Neural progenitor cell (in vitro differentiated cells): ENCODE measurements around the gene CDC42.

ENCODE experiments used
- EZH2 ChIP-seq: fragments of 200-600 bp; sonication (generic); IDR thresholded peaks from 2 replicates; pipeline ENCODE4 v1.6.1; 2017; ENCODE audit warnings: antibody characterized with exemption, mild to moderate bottlenecking, moderate library complexity
- TF ChIP-seq, protein P1 (sequence below): fragments of 200-600 bp; sonication (generic); IDR thresholded peaks from 2 replicates; pipeline ENCODE4 v1.5.1; 2017; ENCODE audit warnings: antibody characterized with exemption, mild to moderate bottlenecking

DNA sequence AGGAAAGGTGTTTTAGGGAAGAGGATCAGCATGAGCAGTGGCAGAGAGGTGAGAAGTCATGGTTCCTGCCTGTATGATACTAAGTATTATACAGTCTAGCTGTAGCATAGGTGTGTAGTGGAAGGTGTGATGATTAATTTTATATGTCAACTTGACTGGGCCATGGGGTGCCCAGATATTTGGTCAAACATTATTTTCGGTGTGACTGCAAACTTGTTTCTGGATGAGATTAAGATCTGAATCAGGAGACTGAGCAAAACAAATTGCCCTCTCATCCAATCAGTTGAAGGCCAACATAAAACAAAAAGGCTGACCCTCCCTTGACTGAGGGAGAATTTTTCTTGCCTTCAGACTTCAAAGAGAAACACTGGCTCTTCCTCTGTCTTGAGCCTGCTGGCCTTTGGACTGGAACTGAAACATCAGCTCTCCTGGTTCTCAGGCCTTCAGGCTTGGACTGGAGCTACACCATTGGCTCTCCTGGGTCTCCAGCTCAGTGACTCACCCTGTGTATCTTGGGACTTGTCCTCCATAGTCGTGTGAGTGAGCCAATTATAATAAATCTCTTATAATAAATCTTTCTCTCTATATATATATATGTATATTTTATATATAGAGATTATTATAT, 6.8 kb upstream of the CDC42 start:
- TF ChIP-seq, protein P1, sequence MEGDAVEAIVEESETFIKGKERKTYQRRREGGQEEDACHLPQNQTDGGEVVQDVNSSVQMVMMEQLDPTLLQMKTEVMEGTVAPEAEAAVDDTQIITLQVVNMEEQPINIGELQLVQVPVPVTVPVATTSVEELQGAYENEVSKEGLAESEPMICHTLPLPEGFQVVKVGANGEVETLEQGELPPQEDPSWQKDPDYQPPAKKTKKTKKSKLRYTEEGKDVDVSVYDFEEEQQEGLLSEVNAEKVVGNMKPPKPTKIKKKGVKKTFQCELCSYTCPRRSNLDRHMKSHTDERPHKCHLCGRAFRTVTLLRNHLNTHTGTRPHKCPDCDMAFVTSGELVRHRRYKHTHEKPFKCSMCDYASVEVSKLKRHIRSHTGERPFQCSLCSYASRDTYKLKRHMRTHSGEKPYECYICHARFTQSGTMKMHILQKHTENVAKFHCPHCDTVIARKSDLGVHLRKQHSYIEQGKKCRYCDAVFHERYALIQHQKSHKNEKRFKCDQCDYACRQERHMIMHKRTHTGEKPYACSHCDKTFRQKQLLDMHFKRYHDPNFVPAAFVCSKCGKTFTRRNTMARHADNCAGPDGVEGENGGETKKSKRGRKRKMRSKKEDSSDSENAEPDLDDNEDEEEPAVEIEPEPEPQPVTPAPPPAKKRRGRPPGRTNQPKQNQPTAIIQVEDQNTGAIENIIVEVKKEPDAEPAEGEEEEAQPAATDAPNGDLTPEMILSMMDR, result no peak
- TF ChIP-seq EZH2, result no peak
